Heart left ventricle (tissue), 16 donors: ENCODE results near the gene CNTNAP5. TPM values are rescaled to one million over a fixed set of nuclear protein-coding genes. Genes with fewer than 3 reads are reported as not detected.

ENCODE experiments used
- ATAC-seq, 4 donors: fragments of 200-7000 bp; cut with Tn5 transposase; one replicate each; pipeline ENCODE4 v1.9.1; 2020 to 2022; ENCODE audit warnings: moderate library complexity in 4 of 4, mild to moderate bottlenecking in 3 of 4, moderate number of reproducible peaks in 1 of 4
- DNase-seq, 5 donors: peaks; one replicate each; pipeline ENCODE4 v3.0.0-alpha.2; 2020
- H3K27ac ChIP-seq, 12 donors: fragments of 200-600 bp; sonication (generic) in 4 of 12; one replicate each; pipeline versions ENCODE4 v1.5.0 to v1.8.0; 2016 to 2022; ENCODE audit warnings: mild to moderate bottlenecking in 2 of 12
- H3K27me3 ChIP-seq, 9 donors: fragments of 200-600 bp; sonication (generic) in 2 of 9; one replicate each; pipeline versions ENCODE4 v1.5.1 to v1.8.0; 2016 to 2022; ENCODE audit warnings: mild to moderate bottlenecking in 3 of 9
- H3K36me3 ChIP-seq, 9 donors: fragments of 200-600 bp; sonication (generic) in 2 of 9; one replicate each; pipeline versions ENCODE4 v1.5.0 to v1.8.0; 2018 to 2022; ENCODE audit warnings: mild to moderate bottlenecking in 2 of 9
- H3K4me1 ChIP-seq, 12 donors: fragments of 200-600 bp; sonication (generic) in 4 of 12; one replicate each; pipeline versions ENCODE4 v1.5.0 to v1.8.0; 2016 to 2022; ENCODE audit warnings: mild to moderate bottlenecking in 3 of 12
- H3K4me3 ChIP-seq, 12 donors: fragments of 200-600 bp; sonication (generic) in 4 of 12; one replicate each; pipeline versions ENCODE4 v1.5.0 to v1.8.0; 2017 to 2022; ENCODE audit warnings: mild to moderate bottlenecking in 9 of 12, moderate library complexity in 4 of 12
- H3K9me3 ChIP-seq, 12 donors: fragments of 200-600 bp; sonication (generic) in 4 of 12; one replicate each; pipeline versions ENCODE4 v1.5.0 to v1.8.0; 2016 to 2022; ENCODE audit warnings: mild to moderate bottlenecking in 1 of 12
- CTCF ChIP-seq, 12 donors: fragments of 200-600 bp; sonication (generic) in 4 of 12; IDR thresholded peaks; one replicate each; pipeline versions ENCODE4 v1.5.0 to v1.8.0; 2018 to 2022; ENCODE audit warnings: antibody characterized with exemption in 12 of 12, mild to moderate bottlenecking in 5 of 12
- POLR2A ChIP-seq, 2 donors: fragments of 450-650 bp; IDR thresholded peaks; one replicate each; pipeline ENCODE4 v1.6.1; 2017; ENCODE audit warnings: antibody characterized with exemption in 2 of 2, mild to moderate bottlenecking in 2 of 2, moderate library complexity in 2 of 2
- WGBS, 4 donors: extraction: QIAGEN DNeasy Blood & Tissue Kit in 2 of 4; methylation state at CpG; one replicate each; pipeline versions ENCODE4 v1.1.5 to v1.1.7; 2013 to 2018; 5-methylcytosine and 5-hydroxymethylcytosine counted together
- intact Hi-C, 10 donors: fragments of 100-400 bp; cut with DNase I; formaldehyde crosslinking; loops; one replicate each; pipeline versions ENCODE4 v1.11.1 to v1.14.2; 2022
- polyA plus RNA-seq, 2 donors: library from polyadenylated mRNA; stranded (reverse); fragments of 200-250 nt; gene quantifications; one replicate each; pipeline ENCODE4 v1.2.3, GENCODE V29; 2013
- total RNA-seq, 9 donors: library from RNA; depleted of rRNA in 2 of 9; stranded (reverse); fragments of >200 nt in 2 of 9; fragmentation: NEBNext Ultra II Directional in 3 of 9; extraction: Animal tissue kit (Norgen Biotek cat#: 25700) in 3 of 9; gene quantifications; one replicate each; pipeline versions ENCODE4 v1.1.0 to v1.2.4, GENCODE V29; 2016 to 2023
- donor health status: ischemic (EF 13 %, LVEDD 7.1; RV severe dilation, severe dysfunction).
- donor health status: healthy with polysubstance abuse.
- donor health status: DM: no; HTN: yes; CAD: no.
- donor health status: DM: no; HTN: no; CAD: no.
- donor health status: ischemic (EF 25% LVEDD 6.9; RV normal size, moderate dysfunction).
- donor health status: ischemic (EF 25% LVEDD 5.7; RV mildly dilated, moderate dysfunction).
- donor health status: healthy.
- donor health status: DM: yes; HTN: yes; CAD: no.
- donor health status: ischemic (EF 35%, LVEDD 5.7; RV mildly dilated, moderate dysfunction).
- donor health status: nonischemic (EF 11% LVEDD 7.7; RV severe dilation, severe dysfunction).
- donor health status: DM: yes; HTN: yes; CAD: no.
- donor health status: PGD.
- donor health status: ischemic (EF 29% LVEDD 5.4; RV normal size, mild dysfunction).
- donor health status: nonischemic (EF 23%, LVEDD 6.1; RV moderate dilation, normal function).

The CNTNAP5 gene
- total and polyA plus RNA-seq, 11 donors, result not detected

GRCh38 chr2:124609667-124610066 is 584.6 kb downstream of the CNTNAP5 start:
- no peak for ATAC-seq

GRCh38 chr2:124610141-124610540 is 585.1 kb downstream of the CNTNAP5 start:
- H3K36me3 ChIP-seq, result no peaks in the 10 kb centered on the region
- H3K27me3 ChIP-seq, result no peaks in the 10 kb centered on the region
- no peaks in the 10 kb centered on the region for H3K4me1 ChIP-seq
- TF ChIP-seq CTCF (IDR thresholded peaks at IDR 0.05) (no peak), POLR2A (IDR thresholded peaks at IDR 0.05) (no peak)
- intact Hi-C loops, result no loop called here
- H3K9me3 ChIP-seq, result no peaks in the 10 kb centered on the region
- no peak overlapping the region for H3K27ac ChIP-seq
- no peak overlapping the region for H3K4me3 ChIP-seq
- DNase-seq, result no peak
- no peak for ATAC-seq

More at GRCh38 chr2:124609667-124610066, 584.6 kb downstream of the CNTNAP5 start:
- no peak for DNase-seq
- H3K27me3 ChIP-seq, result no peaks in the 10 kb centered on the region
- WGBS, 4 donors, result 66 to 81% (median 73%) methylated on average over 6 of the region's 6 CpGs
- no peaks in the 10 kb centered on the region for H3K4me1 ChIP-seq
- intact Hi-C loops, result no loop called here
- TF ChIP-seq CTCF (IDR thresholded peaks at IDR 0.05) (no peak), POLR2A (IDR thresholded peaks at IDR 0.05) (no peak)
- no peaks in the 10 kb centered on the region for H3K9me3 ChIP-seq
- no peaks in the 10 kb centered on the region for H3K36me3 ChIP-seq
- no peak overlapping the region for H3K27ac ChIP-seq
- H3K4me3 ChIP-seq, result no peak overlapping the region

- 92 to 95% (median 93%) methylated on average over 10 of the region's 10 CpGs for WGBS, 4 donors
- TF ChIP-seq POLR2A (IDR thresholded peaks at IDR 0.05) (no peak), CTCF (IDR thresholded peaks at IDR 0.05) (no peak)
- Histone ChIP-seq H3K9me3 (no peaks in the 10 kb centered on the region), H3K4me1 (no peaks in the 10 kb centered on the region), H3K4me3 (no peak overlapping the region), H3K36me3 (no peaks in the 10 kb centered on the region), H3K27me3 (no peaks in the 10 kb centered on the region), H3K27ac (no peak overlapping the region)
- intact Hi-C loops, result no loop called here
- DNase-seq, result no peak
- no peak for ATAC-seq
These were observed 585.8 kb downstream of the CNTNAP5 start for GRCh38 chr2:124610866-124611265.

GRCh38 chr2:124623560-124623959 is 598.5 kb downstream of the CNTNAP5 start:
- no peak for TF ChIP-seq POLR2A (IDR thresholded peaks at IDR 0.05)
- no peak for TF ChIP-seq CTCF (IDR thresholded peaks at IDR 0.05)
- Histone ChIP-seq H3K27me3 (no peaks in the 10 kb centered on the region), H3K36me3 (no peaks in the 10 kb centered on the region), H3K27ac (no peak overlapping the region), H3K9me3 (peaks cover 0 to 6% (median 0%) of the 10 kb centered on the region in 12 donors), H3K4me3 (no peak overlapping the region), H3K4me1 (no peaks in the 10 kb centered on the region)
- intact Hi-C loops, result no loop called here
- DNase-seq (no peak), ATAC-seq (no peak)
